GM23248 (cell line): ENCODE data around the gene KDM8. TPM values are rescaled to one million over a fixed set of nuclear protein-coding genes. Genes with fewer than 3 reads are reported as not detected.

Experiments used
- DNase-seq: peaks from one replicate; pipeline ENCODE4 v3.0.0-alpha.2; 2015
- H2AFZ ChIP-seq: fragments of 200-600 bp; sonication (generic); 2 replicates; pipeline ENCODE4 v1.6.1; 2016; ENCODE audit warnings: antibody characterized with exemption
- H3F3A ChIP-seq: fragments of 200-600 bp; sonication (generic); 2 replicates; pipeline ENCODE4 v1.6.1; 2016; ENCODE audit warnings: mild to moderate bottlenecking, antibody characterized with exemption, mixed run types; ENCODE audit not compliant: insufficient read depth
- H3K27ac ChIP-seq: fragments of 200-600 bp; sonication (generic); 2 replicates; pipeline ENCODE4 v1.5.1; 2016; ENCODE audit warnings: mild to moderate bottlenecking
- H3K27me3 ChIP-seq: fragments of 200-600 bp; sonication (generic); replicated peaks from 2 replicates; pipeline ENCODE4 v1.6.1; 2016; ENCODE audit warnings: mild to moderate bottlenecking; ENCODE audit not compliant: insufficient read depth
- H3K36me3 ChIP-seq: fragments of 200-600 bp; sonication (generic); 2 replicates; pipeline ENCODE4 v1.6.1; 2016; ENCODE audit warnings: low read depth, mild to moderate bottlenecking
- H3K4me1 ChIP-seq: fragments of 200-600 bp; sonication (generic); 2 replicates; pipeline ENCODE4 v1.6.1; 2016; ENCODE audit warnings: mild to moderate bottlenecking; ENCODE audit not compliant: insufficient read depth
- H3K4me2 ChIP-seq: fragments of 200-600 bp; sonication (generic); one replicate; pipeline ENCODE4 v1.6.1; 2016; ENCODE audit warnings: mild to moderate bottlenecking; ENCODE audit not compliant: unreplicated experiment
- H3K4me3 ChIP-seq: fragments of 200-600 bp; sonication (generic); 2 replicates; pipeline ENCODE4 v1.5.1; 2016; ENCODE audit warnings: mild to moderate bottlenecking
- H3K79me2 ChIP-seq: fragments of 200-600 bp; sonication (generic); 2 replicates; pipeline ENCODE4 v1.6.1; 2016; ENCODE audit warnings: mild to moderate bottlenecking; ENCODE audit not compliant: insufficient read depth
- H3K9ac ChIP-seq: fragments of 200-600 bp; sonication (generic); 2 replicates; pipeline ENCODE4 v1.6.1; 2016; ENCODE audit warnings: mild to moderate bottlenecking
- H3K9me2 ChIP-seq: fragments of 200-600 bp; sonication (generic); 2 replicates; pipeline ENCODE4 v1.6.1; 2016; ENCODE audit warnings: mixed run types, mild to moderate bottlenecking, moderate library complexity; ENCODE audit not compliant: insufficient read depth
- H3K9me3 ChIP-seq: fragments of 200-600 bp; sonication (generic); one replicate; pipeline ENCODE4 v1.6.1; 2017; ENCODE audit warnings: low read depth
- H4K20me1 ChIP-seq: fragments of 200-600 bp; sonication (generic); 2 replicates; pipeline ENCODE4 v1.6.0; 2016; ENCODE audit not compliant: insufficient read depth
- EZH2 ChIP-seq: fragments of 200-600 bp; sonication (generic); IDR thresholded peaks from 2 replicates; pipeline ENCODE4 v1.6.1; 2018; ENCODE audit warnings: antibody characterized with exemption, mild to moderate bottlenecking; ENCODE audit not compliant: insufficient read depth, poor library complexity, severe bottlenecking
- EZH2phosphoT487 ChIP-seq: fragments of 200-600 bp; sonication (generic); IDR thresholded peaks from 2 replicates; pipeline ENCODE4 v1.6.1; 2018; ENCODE audit warnings: antibody characterized with exemption, moderate library complexity, mild to moderate bottlenecking, low read depth; ENCODE audit not compliant: insufficient read depth
- WGBS, 2 experiments: methylation state at CpG; one replicate each; pipeline ENCODE4 v1.1.6; 2015 to 2017; ENCODE audit warnings: low lambda C conversion rate in 2 of 2, low coverage in 1 of 2; ENCODE audit errors: missing lambda C conversion rate in 2 of 2; 5-methylcytosine and 5-hydroxymethylcytosine counted together
- in situ Hi-C: fragments of 300-500 bp; cut with MboI; formaldehyde crosslinking; loops from 2 replicates; pipeline ENCODE4 v1.15.0; 2020
- polyA plus RNA-seq: library from polyadenylated mRNA; unstranded; fragments of >200 nt; fragmentation: Nextera tagmentation; extraction: Ambion mirVana; gene quantifications from 2 replicates; pipeline ENCODE4 v1.2.1, GENCODE V29; 2016
- total RNA-seq: library from RNA; depleted of rRNA; stranded (reverse); fragments of >200 nt; shearing (Covaris generic); gene quantifications from 2 replicates; pipeline ENCODE4 v1.2.3, GENCODE V29; 2014

KDM8 gene
- total and polyA plus RNA-seq, 2 experiments from 2014 or later: 2.5 to 3.5 TPM

GRCh38 chr16:27221576-27222248, 18.4 kb downstream of the KDM8 start:
- WGBS, 2 experiments: 38 to 44% methylated on average over 8 of the region's 8 CpGs
- Histone ChIP-seq H3K4me3 (peak overlapping the region; percentile 52), H3K4me1 (peaks cover 24% of the 10 kb centered on the region), H3K36me3 (no peaks in the 10 kb centered on the region), H3K27me3 (no peaks in the 10 kb centered on the region), H3K79me2 (no peaks in the 10 kb centered on the region), H3F3A (peaks cover 21% of the 10 kb centered on the region), H2AFZ (peak overlapping the region; percentile 67), H3K9me3 (no peaks in the 10 kb centered on the region), H3K9ac (peak overlapping the region; percentile 86), H4K20me1 (no peaks in the 10 kb centered on the region), H3K9me2 (no peaks in the 10 kb centered on the region), H3K27ac (peak overlapping the region; percentile 98), H3K4me2 (peak overlapping the region; percentile 82)
- no peak for DNase-seq
- TF ChIP-seq EZH2 (no peak), EZH2phosphoT487 (no peak)
- in situ Hi-C loops: no loop called here

DNA sequence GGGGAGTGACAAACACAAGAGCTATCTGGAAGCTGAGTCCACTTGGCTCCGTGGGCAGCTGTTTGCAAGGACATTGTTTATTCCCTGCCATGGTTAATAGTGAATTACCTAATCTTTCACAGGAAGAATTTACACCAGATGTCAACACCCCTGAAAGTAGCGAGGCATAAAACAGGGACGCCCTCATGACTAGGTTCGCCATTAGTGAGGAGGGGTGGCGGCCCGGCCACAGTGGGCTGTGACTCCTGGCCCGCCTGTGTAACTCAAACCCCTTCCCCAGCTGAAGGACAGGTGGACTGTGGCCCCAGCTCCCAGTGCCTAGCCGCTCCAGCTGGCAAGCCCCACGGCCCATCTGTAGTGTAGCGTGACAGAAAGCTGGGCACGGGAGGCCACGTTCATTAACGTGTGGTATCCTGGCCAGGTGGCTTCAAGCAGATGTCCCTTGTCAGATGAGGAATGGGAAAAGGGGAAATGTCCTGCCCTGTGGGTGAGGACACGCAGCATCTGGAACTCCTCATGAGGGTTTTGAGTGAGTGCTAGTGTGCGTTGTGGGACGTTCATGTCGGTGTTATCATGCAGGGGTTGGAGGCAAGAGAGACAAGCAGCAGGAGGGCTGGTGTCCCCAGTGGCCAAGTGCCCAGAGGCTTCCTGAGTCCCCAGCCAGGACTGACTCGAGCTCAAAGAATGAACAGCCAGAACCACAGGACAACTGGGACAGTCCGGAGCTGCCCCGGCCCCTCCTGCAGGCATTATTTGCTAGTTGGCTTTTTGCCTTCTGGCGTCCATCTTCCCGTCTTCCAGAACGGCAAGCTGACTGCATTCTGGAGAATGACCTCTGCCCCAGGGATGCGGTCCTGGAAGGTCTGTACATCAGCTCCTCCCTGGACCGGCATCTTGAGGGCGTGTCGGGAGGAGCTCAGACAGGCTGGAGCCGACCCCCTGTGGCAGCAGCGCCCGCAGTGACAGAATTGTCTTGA, 19.2 kb downstream of the KDM8 start:
- H3F3A ChIP-seq: peaks cover 21% of the 10 kb centered on the region
- H3K4me2 ChIP-seq: peak overlapping the region; percentile 82
- H3K36me3 ChIP-seq: no peaks in the 10 kb centered on the region
- H4K20me1 ChIP-seq: no peaks in the 10 kb centered on the region
- no peak for TF ChIP-seq EZH2
- no peak for TF ChIP-seq EZH2phosphoT487
- peak overlapping the region; percentile 67 for H2AFZ ChIP-seq
- no peaks in the 10 kb centered on the region for H3K79me2 ChIP-seq
- peak overlapping the region; percentile 86 for H3K9ac ChIP-seq
- peaks cover 24% of the 10 kb centered on the region for H3K4me1 ChIP-seq
- no peaks in the 10 kb centered on the region for H3K9me3 ChIP-seq
- peak; percentile 92 for DNase-seq
- 2 to 4% methylated on average over 29 to 30 of the region's 30 CpGs for WGBS, 2 experiments
- in situ Hi-C loops: no loop called here
- no peaks in the 10 kb centered on the region for H3K9me2 ChIP-seq
- peak overlapping the region; percentile 52 for H3K4me3 ChIP-seq
- H3K27ac ChIP-seq: peak overlapping the region; percentile 98
- H3K27me3 ChIP-seq: no peaks in the 10 kb centered on the region

GRCh38 chr16:27223226-27223610, 19.9 kb downstream of the KDM8 start:
- peak overlapping the region; percentile 82 for H3K4me2 ChIP-seq
- H3K9me2 ChIP-seq: no peaks in the 10 kb centered on the region
- H3F3A ChIP-seq: peaks cover 21% of the 10 kb centered on the region
- peak overlapping the region; percentile 98 for H3K27ac ChIP-seq
- TF ChIP-seq EZH2: no peak
- TF ChIP-seq EZH2phosphoT487: no peak
- H2AFZ ChIP-seq: peak overlapping the region; percentile 67
- H3K79me2 ChIP-seq: no peaks in the 10 kb centered on the region
- no peak for DNase-seq
- H3K27me3 ChIP-seq: no peaks in the 10 kb centered on the region
- 29 to 39% methylated on average over 8 of the region's 8 CpGs for WGBS, 2 experiments
- in situ Hi-C loops: no loop called here
- no peaks in the 10 kb centered on the region for H3K9me3 ChIP-seq
- H3K4me1 ChIP-seq: peaks cover 24% of the 10 kb centered on the region
- no peaks in the 10 kb centered on the region for H3K36me3 ChIP-seq
- H3K4me3 ChIP-seq: peak overlapping the region; percentile 52; the same call in 1 of the 2 replicates
- peak overlapping the region; percentile 86 for H3K9ac ChIP-seq
- no peaks in the 10 kb centered on the region for H4K20me1 ChIP-seq

GRCh38 chr16:27223701-27224100, 20.4 kb downstream of the KDM8 start:
- no peak overlapping the region for H3K4me3 ChIP-seq
- H3K9me2 ChIP-seq: no peaks in the 10 kb centered on the region
- 80 to 93% methylated on average over 6 of the region's 6 CpGs for WGBS, 2 experiments
- H3K9me3 ChIP-seq: no peaks in the 10 kb centered on the region
- H4K20me1 ChIP-seq: no peaks in the 10 kb centered on the region
- H3F3A ChIP-seq: peaks cover 21% of the 10 kb centered on the region
- H3K36me3 ChIP-seq: no peaks in the 10 kb centered on the region
- no peak overlapping the region for H2AFZ ChIP-seq
- no peak for TF ChIP-seq EZH2phosphoT487
- TF ChIP-seq EZH2: no peak
- peak overlapping the region; percentile 98 for H3K27ac ChIP-seq
- no peak for DNase-seq
- peaks cover 24% of the 10 kb centered on the region for H3K4me1 ChIP-seq
- H3K27me3 ChIP-seq: no peaks in the 10 kb centered on the region
- H3K79me2 ChIP-seq: no peaks in the 10 kb centered on the region
- in situ Hi-C loops: no loop called here
- H3K9ac ChIP-seq: peak overlapping the region; percentile 86
- H3K4me2 ChIP-seq: no peak overlapping the region
